Activated CD8-positive, alpha-beta memory T cell treated with anti-CD3 and anti-CD28 coated beads for 24 hours (primary cell): Measurements from ENCODE around the gene ARHGAP10.

Experiments used
- DNase-seq: peaks from one replicate; pipeline ENCODE4 v3.0.0-alpha.2; 2020

The ARHGAP10 gene

GRCh38 chr4:147731580-147732517, at the start of gene ARHGAP10:
TSS of gene ARHGAP10 (plus strand) at chr4:147732088. CDS start at chr4:147732302, 214 bp downstream.
- peak; percentile 88 for DNase-seq

- DNase-seq = no peak
Measured at GRCh38 chr4:147682755-147683154, 49.1 kb upstream of the ARHGAP10 start.

DNA sequence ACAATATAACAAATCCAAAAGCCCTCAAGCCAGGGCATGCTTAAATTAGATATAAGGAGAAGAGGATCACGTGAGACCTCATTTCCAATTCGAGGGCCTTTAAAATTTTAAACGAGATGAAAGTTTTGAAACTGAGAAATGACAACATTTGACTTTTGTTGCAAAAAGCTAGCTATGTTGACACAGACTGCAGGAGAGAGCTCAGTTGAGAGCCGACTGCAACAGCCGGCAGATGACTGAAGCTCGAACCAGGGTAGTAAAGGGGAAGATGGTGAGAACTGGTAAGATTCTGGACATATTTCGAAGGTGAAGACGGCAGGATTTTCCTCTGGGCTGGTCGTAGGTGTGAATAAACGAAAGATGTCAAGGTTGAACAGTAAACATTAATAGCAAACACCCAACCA, 48.7 kb upstream of the ARHGAP10 start:
- DNase-seq = peak; percentile 61

DNA sequence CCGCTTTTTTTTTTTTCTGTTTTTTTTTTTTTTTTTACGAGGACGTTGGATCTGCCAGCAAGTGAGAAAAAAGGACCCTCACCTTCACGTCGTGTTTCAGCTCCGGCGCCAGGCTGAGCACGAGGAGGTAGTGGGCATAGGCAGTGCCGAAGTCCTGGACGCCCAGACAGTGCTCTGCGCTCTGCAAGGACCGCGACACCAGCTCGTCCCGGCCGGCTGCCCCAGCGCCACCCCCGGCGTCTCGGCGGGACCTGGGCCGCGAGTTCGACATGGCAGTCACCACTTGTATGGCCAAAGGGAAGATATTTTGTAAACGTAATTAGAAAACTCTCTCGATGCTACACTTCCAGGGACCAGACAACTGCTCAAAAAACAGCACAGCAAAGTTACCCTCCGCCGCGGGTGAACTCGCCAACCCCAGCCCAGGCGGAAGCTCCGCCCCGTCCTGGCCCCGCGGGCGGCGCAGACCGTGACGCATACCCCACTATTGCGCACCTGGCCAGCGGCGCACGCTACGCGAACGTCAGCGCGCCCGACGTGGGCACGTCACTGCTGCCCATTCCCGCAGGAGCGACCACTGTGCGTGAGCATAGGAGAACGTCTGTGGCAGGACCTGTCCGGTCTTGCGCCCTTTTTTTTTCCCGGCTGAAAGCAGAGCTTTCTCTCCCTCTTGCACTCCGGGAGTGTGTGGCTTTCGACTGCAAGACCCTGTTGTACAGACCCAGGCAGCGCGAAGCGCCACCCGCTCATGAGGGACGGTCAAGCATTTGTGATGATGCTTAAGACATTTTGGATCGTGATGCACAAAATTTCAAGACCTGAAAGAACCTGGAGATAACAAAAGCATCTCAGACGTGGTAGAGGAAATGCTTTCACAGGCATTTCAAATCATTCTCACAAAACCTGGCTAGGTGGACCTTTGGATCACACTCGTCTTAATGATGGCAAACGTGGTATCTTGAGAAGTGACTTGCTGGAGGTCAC, 47.9 kb upstream of the ARHGAP10 start, which contains the start of gene PRMT9:
Gene PRMT9 (minus strand): TSS at position 447 of the 984 bp plus-strand sequence. CDS start 176 bp downstream, at position 271.
- DNase-seq = peak; percentile 94

GRCh38 chr4:147689067-147689466, 42.8 kb upstream of the ARHGAP10 start:
- no peak for DNase-seq

GRCh38 chr4:147691820-147692219, 40.1 kb upstream of the ARHGAP10 start:
- no peak for DNase-seq

DNA sequence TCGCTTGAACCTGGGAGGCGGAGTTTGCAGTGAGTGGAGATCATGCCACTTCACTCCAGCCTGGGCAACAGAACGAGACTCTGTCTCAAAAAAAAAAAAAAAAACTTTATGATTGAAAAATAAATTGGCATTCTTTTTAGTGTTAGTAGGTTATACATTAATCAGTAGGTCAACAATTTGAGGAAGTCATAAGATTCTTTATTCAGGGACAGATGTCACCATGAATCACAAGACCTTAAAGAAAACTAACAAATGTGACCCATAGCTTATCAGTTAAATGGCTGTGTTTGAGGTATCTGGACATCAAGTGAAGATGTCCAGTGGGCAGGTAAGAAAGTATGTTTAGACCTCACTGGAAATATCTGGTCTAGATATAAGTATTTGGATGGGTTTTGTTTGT, 38.7 kb upstream of the ARHGAP10 start:
- no peak for DNase-seq

DNA sequence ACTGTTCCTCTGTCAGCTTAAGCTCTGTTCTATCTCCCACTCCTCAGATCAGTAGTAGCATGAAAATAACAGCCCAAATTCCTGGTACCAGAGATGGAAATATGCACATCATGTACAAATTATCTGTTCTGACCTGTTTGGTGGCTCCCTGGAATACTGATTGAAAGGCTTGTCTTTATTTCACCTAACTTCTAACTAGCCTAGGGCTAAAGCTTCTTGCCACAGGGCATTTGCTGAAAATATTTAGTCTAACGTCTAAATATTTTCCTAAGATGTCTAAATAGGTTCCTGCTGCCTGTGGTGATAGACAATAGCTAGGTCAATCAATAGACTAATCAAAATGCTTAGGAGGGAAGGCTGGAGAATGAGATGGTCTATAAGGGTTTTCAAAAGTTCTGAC, 35.0 kb upstream of the ARHGAP10 start:
- DNase-seq = no peak

GRCh38 chr4:147704846-147705245, 27.0 kb upstream of the ARHGAP10 start:
- DNase-seq = no peak

DNA sequence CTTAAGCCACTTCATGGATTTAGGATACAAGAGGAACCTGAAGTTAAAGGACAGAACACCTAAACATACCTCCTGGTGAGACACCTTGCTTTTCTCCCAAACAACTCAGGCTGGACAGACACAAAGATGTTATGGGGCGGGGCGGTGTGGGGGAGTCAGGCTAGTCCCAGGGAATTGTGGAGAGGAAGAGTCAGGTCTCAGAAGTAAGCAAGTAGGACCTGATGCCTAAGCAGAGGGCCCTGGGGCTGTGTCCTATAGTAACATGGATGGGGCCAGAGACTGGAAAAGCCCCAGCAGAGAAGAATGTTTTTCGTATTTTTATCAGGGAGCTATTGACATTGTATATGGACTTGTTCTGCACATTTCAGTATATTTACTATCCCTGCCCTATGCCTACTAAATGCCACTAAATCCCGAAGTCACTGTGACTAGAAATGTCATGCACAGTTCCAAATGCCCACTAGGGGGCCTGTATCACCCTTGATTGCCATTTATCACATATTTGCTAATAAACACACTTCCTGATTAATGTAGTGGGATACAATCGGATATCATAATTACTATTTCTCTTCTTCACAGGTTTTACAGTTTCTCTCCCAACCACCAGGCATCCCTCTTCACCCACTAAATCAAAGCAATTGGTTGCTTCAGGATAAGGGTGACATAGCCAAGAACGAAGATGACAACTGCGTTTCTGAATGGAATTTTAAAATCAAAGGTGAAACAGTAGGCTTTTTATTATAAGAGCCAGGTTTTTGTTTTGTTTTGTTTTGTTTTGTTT, 23.8 kb upstream of the ARHGAP10 start:
- peak; percentile 73 for DNase-seq

GRCh38 chr4:147709999-147710398, 21.9 kb upstream of the ARHGAP10 start:
- no peak for DNase-seq

DNA sequence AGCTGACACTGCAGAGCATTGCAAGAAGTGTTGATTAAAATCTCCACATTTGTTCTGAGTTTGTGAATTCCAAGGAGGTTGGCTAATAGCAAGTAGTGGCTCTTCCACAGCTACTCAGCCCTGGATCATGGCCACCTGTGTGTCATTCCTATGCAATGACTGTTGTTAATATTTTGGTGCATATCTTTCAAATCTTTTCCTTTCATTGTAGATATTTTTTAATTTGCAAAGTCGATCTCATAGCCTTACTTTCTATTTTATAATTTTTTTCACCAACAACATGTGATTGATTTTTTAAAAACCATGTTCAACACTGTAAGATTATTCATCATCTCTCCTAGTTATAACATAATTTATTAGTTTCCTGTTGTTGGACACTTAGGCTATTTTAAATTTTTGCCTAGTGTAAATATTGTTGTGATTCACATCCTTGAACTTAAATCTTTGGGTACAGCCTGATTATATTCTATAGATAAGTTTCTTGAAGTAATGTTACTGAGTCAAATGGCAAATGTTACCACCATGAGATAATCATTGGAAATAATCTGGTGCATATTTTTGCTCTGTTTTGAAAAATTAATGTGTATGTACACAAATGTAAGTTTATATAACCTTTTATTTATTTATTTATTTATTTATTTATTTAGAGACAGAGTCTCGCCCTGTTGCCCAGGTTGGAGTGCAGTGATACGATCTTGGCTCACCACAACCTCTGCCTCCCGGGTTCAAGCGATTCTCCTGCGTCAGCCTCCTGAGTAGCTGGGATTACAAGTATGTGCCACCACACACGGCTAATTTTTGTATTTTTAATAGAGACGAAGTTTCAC, 17.1 kb upstream of the ARHGAP10 start:
- no peak for DNase-seq

DNA sequence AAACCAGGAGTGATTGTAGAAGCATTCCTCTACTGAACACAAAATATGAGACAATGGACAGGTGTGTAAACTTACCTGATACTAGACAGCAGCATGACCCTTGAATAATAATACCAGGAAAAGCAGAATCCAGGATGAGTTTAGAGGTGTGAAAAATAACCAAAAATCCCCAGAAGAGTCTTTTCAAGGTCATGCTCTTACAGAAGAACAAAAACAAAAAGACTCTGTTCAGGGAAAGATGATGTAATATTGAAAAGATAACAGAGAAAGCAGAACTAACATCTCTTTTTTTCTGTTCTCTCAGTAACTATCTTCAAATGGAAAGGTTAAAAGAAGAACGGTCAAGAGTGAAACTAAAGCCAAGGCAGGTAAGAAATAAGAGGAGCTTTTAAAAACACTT, 14.0 kb upstream of the ARHGAP10 start:
- DNase-seq = no peak

- DNase-seq = no peak
Measured at GRCh38 chr4:147723326-147723725, 8.6 kb upstream of the ARHGAP10 start.

DNA sequence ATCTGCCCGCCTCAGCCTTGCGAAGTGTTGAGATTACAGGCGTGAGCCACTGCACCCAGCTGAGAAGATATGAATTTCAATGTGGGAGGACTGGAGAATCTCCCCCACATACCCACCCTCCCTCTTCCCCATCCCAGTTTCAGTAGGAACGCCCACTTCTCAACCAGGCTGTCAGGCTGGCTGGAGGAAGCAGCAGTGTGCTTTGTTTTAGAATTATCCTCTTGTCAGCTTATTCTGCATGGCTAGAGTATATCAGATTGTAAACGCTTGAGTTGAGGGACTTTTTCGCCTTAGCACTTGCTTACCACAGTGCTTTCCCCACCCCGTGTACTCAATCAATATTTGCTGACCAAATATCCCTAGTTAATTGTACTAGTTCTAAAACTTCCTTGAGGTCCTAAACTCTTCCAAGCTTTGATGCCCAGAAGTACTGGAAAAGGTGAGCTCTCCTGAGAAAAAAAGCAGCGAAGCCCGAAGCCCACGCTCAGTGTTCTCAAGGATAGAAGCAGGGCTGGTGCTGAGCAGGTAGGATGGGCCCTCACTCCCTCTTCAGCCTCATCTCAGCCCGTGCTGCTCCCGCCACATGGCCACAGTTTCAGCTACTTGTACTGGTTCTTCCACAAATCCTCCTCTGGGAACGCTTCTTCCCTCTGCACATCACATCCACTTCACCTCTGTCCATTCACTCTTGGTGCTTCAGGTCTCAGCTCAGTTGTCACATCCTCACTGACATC, 7.3 kb upstream of the ARHGAP10 start:
- no peak for DNase-seq

GRCh38 chr4:147725673-147726072, 6.2 kb upstream of the ARHGAP10 start:
- no peak for DNase-seq

DNA sequence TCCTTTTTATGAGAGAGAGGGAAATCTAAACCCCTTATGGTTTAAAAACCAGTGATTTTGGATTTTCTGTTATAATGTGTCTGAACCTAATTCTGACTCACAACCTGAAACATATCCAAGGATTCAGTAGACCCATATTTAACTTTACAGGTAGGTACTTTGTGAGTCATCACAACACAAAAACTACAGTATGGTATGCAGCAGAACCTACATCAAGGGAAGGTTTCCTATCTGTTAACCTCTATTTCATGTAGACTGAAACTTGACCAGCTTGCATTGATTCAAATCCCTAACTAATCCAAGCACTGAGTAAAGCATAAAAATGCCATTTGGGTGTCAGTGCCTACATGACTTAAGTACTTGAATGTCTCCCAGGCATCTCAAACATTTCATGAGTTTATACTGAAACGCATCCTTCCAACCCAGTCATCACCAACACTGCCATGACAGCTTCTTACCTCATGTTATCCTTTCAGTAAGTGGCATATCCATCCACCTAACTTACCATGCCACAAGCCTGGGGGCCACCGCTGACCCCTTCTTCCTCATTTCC, 4.3 kb upstream of the ARHGAP10 start:
- no peak for DNase-seq

DNA sequence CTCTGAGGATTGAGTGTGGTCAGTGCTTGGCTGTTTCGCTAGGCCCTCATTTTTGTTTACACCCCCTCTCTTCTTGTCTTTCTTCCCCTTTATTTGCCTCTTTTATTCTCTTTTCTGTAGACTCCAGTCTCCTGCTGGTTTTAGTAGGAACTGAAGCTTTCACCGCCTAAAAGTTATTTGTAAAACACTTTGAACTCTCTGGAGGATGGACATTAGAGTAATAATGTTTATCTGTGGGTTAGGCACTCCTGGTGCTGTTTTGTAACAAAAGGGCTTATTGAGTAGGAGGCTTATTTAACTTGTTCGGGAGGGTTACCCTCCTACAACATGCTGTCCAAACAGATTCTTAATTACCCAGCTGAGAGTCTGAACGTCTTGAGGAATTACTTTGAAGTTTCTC, 1.6 kb upstream of the ARHGAP10 start:
- no peak for DNase-seq

GRCh38 chr4:147732518-147733235, 789 bp downstream of the ARHGAP10 start:
- peak; percentile 64 for DNase-seq
